Stimulated activated CD4-positive, alpha-beta T cell treated with anti-CD3 and anti-CD28 coated beads, Interleukin-15, amount 100 ng/mL, for 1 hour (primary cell): ENCODE data around the gene NOL12.
A peak's percentile ranks its signal among the peaks of the same experiment; 100 is the strongest.

Experiments
- DNase-seq, 2 donors: peaks; one replicate each; pipeline ENCODE4 v3.0.0-alpha.2; 2020; ENCODE audit warnings: low read depth in 1 of 2, low spot score in 1 of 2

NOL12 gene

GRCh38 chr22:37659066-37659896 is 26.9 kb upstream of the NOL12 start:
- DNase-seq = no peak

GRCh38 chr22:37659897-37660708 is 26.0 kb upstream of the NOL12 start:
- no peak for DNase-seq

- no peak for DNase-seq
Measured at GRCh38 chr22:37660709-37661045, 25.5 kb upstream of the NOL12 start.

DNA sequence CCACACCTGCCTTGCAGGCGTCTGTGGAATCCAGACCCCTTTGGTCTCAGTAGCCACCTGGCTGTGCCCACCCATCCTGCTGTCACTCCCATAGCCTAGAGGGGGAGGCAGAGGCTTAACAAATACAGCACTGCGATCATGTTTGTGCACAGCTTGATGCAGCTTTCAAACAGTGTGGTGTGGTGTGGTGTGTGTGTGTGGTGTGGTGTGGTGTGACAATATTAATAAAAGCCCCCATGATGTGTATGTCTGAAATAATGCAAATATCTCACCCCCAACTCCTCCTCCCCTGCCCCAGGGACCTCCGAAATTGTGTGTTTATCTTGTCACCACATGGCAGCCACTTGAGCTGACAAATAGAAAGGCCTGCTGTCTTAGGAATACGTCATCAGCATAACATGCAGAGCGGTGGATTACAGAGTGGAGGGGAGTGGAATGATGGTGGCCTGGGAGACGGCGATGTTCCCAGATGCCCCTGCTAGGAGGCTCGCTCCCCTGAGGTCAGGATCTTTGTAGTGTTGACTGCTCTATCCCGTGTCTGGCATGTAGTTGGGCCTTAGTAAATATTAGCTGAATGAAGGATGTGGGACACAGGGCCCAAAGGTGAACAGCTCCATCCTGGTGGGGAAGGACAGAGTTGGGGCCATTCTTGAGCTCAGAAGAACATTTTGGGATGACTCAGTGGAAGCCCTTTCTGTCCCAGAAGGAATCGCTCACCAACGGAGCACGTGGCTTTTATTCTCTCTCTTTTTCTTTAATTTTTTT is 24.8 kb upstream of the NOL12 start:
- DNase-seq = no peak

DNA sequence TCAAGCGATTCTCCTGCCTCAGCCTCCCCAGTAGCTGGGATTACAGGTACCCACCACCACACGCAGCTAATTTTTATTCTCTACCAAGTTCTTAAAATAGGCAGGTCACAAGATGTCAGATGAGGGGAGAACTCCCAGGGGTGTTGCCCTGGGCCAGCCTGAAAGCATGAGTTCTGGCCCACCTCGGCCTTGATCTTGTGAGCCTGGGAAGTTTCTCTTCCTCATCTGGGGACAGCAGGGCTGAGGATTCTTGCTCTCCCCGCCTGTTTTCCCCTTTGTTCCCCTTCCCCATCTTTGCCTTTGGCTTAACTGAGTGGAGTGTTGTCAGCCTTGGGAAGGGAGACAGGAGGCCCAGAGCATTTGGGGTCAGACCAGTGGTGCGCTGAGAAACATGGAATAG is 24.1 kb upstream of the NOL12 start:
- DNase-seq = no peak

DNA sequence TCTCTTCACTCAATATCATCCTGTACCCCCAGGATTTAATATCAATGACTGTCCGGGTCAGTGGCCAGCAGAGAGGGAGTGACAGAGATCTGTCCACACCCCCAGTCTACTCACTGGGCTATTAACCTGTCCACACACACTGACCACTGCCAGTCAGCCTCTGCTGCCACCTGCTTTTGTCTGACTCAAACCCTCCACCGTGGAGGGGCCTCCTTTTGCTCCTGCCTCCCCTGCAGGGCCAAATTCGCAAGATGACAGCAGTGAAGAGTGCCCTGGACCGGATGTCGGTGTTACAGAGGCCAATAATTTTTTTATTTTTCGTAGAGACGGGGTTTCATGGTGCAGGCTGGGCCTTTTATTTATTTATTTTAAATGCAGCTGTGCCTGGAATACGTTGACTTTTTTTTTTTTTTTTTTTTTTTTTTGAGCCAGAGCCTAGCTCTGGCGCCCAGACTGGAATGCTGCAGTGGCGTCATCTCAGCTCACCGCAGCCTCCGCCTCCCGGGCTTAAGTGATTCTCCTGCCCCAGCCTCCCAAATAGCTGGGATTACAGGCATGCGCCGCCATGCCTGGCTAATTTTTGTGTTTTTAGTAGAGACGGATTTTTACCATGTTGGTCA is 22.5 kb upstream of the NOL12 start:
- no peak for DNase-seq

GRCh38 chr22:37664249-37665101 is 21.7 kb upstream of the NOL12 start:
- no peak for DNase-seq

- DNase-seq = no peak
Measured at GRCh38 chr22:37665487-37665886, 20.7 kb upstream of the NOL12 start.

GRCh38 chr22:37669586-37669985 is 16.6 kb upstream of the NOL12 start:
- no peak for DNase-seq

DNA sequence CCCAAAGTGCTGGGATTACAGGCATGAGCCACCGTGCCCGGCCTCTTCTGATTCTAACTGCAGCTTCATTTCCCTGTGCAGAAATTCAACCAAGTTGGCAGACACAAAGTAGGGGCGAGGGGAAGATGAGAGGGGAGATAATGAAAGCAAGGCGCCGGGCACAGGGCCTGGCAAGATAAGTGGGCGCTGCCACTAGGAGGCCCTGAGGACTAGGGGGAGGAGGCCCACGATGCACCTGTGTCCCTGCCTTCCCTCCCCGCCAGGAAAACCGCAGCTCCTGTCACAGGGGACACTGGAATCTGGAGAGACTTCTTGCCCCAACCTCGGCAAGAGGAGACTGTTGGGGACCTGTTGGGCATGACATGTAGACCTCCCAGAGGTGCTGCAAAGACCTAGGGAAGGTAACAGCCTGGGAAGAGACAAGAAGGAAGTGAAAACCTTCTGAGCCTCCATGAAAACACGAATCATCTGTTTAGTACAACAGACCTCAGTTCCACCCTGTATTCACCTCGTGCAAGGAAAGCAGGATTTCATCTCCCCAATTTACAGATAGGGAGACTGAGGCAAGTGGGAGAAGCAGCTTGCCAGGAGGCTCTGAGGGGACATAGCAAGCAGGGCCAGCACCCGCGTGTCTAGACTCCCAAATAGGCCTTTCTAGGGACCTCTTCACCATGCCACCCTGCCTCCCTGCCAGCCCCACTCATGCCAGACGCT is 13.8 kb upstream of the NOL12 start:
- DNase-seq = no peak

DNA sequence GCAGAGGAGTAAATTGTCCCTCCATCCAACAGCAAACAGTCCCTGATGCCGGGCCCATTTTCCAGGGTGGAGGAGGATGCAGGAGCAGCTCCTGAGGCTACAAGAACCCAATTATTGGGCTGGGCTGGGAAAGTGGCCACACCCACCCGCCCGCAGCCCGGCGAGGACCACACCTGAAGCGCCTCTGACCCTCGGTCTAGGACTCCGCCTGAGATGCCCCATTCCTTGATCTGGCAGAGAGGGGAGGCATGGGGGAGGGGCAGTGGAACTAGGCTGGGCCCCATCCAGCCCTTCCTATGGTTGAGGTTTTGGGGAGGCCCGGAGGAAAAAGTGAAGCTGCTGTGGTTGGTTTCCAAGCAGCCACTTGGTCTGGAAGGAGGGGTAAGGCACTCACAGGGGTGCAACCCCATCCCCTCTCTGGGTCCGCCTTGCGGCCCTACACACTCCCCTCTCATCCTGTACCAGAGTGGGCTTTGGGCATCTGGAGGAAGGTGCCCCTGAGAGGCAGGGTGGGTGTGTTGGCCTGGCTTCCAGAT is 13.2 kb upstream of the NOL12 start:
- DNase-seq = no peak

- no peak for DNase-seq
Measured at GRCh38 chr22:37674248-37674647, 11.9 kb upstream of the NOL12 start.

DNA sequence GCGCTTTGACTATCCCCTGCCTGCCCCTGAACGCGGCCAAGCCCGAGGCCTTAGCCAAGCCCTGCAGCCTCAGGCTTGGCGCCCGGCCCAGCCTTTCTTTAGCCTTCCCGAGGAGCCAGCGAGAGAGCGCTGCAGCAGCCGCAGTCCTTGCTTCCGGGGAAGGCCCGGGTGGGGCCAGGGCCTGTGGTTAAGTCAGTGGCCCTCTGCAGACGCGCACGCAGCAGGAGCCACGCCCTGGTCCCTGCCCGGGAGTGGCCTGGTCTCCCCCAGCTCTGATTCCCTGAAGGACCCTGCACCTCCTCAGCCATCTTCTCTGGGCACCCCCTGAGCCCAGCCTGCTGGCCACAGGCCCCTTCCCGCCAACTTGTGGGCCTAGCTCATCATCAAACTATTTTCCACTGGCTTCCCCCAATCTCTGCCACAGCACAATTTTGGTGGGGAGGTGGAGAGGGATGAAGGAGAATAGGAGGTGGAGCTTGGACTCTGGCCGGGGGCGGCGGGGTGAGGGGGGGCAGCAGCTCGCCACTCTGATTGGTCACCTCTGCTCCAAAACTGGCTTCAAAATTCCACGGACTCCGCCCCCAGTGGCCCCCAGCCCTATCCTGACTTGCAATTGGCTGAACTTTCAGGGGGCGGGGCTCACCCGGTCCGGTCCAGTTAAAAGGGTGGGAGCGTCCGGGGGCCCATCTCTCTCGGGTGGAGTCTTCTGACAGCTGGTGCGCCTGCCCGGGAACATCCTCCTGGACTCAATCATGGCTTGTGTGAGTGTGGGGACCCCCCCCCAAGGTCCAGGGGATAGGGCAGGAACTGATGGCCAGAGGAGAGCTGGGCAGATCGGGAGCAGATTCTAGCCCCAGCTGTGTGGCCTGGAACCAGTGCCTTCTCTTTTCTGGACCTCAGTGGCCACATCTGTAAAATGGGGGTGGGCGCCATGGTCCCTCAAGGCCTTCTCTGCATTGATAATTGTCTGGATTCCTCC is 10.9 kb upstream of the NOL12 start, which contains the start of gene LGALS1:
TSS of gene LGALS1 (plus strand) at position 686 of the 979 bp plus-strand sequence. CDS start at position 753, 67 bp downstream.
- DNase-seq = peak; percentile 30 to 31

DNA sequence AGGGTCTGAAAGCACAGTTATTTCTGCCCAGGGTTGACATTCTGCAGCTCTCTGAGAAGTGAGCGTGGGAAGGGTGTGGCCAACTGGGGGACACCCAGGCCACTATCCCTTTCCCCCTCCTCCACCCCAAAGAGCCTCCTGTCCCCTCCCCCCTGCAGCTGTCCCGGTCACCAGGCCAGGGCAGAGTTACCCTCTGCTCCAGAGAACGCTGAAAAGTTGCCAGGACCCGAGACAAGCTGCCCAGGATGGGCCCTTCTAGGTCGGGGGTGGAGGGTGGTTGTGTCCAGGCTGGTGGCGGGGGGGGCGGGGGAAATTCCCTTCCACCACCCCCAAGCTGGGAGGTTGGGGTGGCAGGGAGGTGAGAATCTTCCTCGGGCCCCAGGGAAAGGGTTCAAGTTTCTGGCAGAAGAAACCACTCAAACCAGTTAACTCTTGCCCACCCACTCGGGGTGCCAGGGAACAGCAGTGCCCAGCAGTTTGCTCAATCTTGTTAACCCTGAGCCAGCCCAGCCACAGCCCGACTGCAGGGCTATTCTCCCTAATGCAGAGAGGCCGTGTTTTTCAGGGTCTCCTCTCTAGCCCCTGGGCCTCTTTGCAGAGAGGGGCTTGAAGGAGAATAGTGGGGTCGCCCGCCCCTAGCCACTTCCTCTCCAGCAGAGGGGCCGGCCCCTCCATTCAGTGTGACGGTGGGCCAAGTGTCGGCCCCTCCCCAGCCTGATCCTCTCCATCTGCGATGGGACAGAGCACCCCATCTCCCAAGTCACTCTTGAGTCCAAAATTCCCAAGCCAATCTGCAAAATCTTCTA is 10.0 kb upstream of the NOL12 start:
- no peak for DNase-seq

DNA sequence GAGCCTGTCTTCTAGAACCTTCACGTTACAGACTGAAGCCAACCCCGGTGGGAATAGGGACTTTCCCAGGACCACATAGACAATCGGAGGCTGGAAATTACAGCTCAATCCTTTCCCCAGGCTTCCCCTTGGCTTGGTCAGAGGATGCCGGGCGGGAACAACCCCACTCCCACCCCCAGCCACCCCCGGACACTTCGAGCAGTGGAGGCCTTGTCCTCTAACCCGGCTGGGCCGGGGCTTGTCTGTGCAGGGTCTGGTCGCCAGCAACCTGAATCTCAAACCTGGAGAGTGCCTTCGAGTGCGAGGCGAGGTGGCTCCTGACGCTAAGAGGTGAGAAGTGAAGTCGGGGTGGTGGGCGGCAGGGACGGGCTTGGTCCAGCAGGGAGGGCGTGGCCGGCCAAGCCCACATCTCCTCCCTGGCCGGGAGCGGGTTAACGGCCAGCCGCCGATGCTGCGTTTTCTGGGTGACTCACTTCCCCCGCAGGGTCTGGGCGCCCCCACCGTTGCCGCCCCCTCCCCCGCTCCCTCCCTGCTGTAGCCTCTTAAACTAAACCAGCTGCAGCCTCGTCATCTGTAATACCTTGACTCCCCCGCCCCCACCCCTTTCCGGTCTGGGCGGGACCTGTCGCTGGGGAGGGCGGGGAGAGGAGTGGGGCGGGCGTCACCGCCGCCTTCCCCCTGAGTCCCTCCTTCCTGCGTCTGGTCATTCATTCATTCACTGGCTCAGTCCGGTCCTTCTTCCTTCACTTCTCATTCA is 9.2 kb upstream of the NOL12 start:
- peak; percentile 88 to 90 for DNase-seq

DNA sequence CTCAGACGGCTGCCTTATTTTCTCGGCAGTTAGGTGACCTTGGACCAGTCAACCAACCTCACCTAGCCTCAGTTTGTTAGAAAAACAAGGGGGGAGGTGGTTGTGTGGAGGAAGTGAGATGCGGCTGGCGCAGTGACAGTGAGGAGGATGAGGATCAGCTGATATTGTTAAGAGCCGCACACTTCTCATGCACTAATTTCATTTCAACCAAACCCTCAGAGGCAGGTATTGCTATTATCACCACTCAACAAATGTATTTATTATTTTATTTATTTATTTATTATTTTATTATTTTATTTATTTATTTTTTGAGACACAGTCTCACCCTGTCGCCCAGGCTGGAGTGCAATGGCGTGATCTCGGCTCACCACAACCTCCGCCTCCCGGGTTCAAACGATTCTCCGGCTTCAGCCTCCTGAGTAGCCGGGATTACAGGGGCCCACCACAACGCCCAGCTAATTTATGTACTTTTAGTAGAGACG is 8.6 kb upstream of the NOL12 start:
- no peak for DNase-seq
